Hypothalamus (tissue), 51 donors: ENCODE results near the gene P2RY14.

Source experiments
- DNase-seq, 51 donors: peaks; one replicate each; lab custom pipeline; 2025; lab: John Stamatoyannopoulos, UW

The P2RY14 gene

GRCh38 chr3:151219056-151219455 lies 59.3 kb downstream of the P2RY14 start:
- DNase-seq, result no peak

GRCh38 chr3:151218136-151218535 lies 60.2 kb downstream of the P2RY14 start:
- DNase-seq, result no peak

GRCh38 chr3:151216641-151217607 lies 61.4 kb downstream of the P2RY14 start:
- peak in 1 of 51 donors; percentile 19 for DNase-seq

GRCh38 chr3:151214459-151214858 lies 63.9 kb downstream of the P2RY14 start:
- DNase-seq, result no peak

- DNase-seq, result no peak
Measured at GRCh38 chr3:151213881-151214280, 64.5 kb downstream of the P2RY14 start.

GRCh38 chr3:151213151-151213550 lies 65.2 kb downstream of the P2RY14 start:
- DNase-seq, result no peak

GRCh38 chr3:151210676-151211381 lies 67.5 kb downstream of the P2RY14 start:
- no peak for DNase-seq

- DNase-seq, result no peak
Measured at GRCh38 chr3:151209654-151210053, 68.7 kb downstream of the P2RY14 start.

- DNase-seq, result no peak
Measured at GRCh38 chr3:151206201-151206600, 72.1 kb downstream of the P2RY14 start.

GRCh38 chr3:151205482-151205881 lies 72.9 kb downstream of the P2RY14 start:
- no peak for DNase-seq

GRCh38 chr3:151204530-151205402 lies 73.6 kb downstream of the P2RY14 start:
- no peak for DNase-seq

- DNase-seq, result no peak
Measured at GRCh38 chr3:151203051-151203420, 75.3 kb downstream of the P2RY14 start, which contains the start of gene GPR171. TSS of gene GPR171 (minus strand) at chr3:151203216. CDS start at chr3:151199386, 3,830 bp downstream.

GRCh38 chr3:151201051-151201730 lies 77.2 kb downstream of the P2RY14 start:
- no peak for DNase-seq

- DNase-seq, result no peak
Measured at GRCh38 chr3:151200586-151200985, 77.8 kb downstream of the P2RY14 start.

- no peak for DNase-seq
Measured at GRCh38 chr3:151199554-151200438, 78.5 kb downstream of the P2RY14 start.

GRCh38 chr3:151198849-151199248 lies 79.5 kb downstream of the P2RY14 start:
- DNase-seq, result no peak

GRCh38 chr3:151197981-151198767 lies 80.2 kb downstream of the P2RY14 start:
- no peak for DNase-seq

GRCh38 chr3:151197228-151197627 lies 81.1 kb downstream of the P2RY14 start:
- no peak for DNase-seq
